ENCODE data around the gene FCGR1A.
"Not testable (repeated sequence)": the region's sequence is repeated elsewhere in the genome, so short reads cannot be mapped to it uniquely, and the experiment has no call there.

Gene FCGR1A

DNA sequence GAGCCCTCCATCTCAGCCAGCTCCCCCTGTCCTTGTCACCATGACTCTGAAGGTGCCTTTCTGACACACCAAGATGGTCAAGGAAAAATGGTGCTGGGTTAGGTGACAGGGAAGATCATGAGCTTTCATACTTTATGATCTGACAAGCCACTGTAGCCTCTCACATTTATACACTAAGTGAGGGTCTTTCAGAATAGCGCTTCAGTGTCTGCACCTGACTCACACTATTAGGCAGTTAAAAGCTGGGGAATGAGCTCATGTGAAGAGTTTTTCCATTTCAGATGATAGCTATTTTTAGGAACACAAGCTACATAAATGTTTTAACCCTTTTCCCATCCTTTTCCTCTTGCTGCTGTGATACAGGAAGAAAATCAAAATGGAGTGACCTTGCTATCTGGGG lies 4.2 kb upstream of the FCGR1A start:
- not testable (repeated sequence) for DNase-seq

DNA sequence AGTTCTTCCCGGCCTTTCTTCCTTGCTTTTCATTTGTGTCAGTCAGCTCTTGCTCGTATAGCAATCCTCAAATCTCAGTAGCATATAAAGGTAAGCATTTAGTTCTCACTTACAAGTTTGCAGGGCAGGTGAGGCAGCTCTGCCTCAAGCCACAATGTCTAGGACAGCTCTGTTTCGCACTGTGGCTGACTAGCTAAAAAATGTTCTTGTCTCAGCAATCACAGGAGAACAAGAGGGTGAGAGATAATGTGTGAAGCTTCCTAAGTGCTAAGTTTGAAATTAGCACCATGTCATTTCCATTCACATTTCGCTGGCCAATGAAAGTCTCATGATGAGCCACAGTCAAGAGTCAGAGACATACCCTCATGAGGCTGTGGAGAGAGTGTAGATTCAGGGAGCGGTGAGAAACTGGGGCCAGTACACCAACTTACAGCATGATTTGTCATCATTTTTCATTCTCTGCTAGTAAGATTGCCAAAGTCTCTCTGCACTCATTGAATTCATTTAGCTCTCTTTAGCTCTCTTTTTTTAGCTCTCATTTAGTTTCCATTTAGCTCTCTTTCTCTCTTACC lies 995 bp upstream of the FCGR1A start:
- not testable (repeated sequence) for DNase-seq

DNA sequence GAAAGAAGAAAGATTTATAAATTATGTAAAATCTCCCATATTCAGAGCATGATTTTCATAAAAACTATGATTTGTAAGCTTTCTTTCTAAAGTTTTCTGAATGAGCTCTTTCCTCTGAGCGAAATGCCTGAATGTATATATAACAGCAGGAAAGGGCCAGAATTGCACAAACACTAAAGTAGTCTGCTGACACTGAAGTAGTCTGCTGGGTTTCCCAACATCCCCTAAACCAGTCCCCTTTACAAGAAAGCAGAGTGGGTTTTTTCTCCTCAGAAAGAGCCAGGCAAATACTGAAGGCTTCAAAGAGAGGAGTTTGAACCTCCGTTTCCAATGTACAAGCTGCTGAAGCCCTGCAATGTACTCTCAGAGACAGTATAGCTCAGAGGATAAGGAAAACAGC lies 795 bp downstream of the FCGR1A start:
- DNase-seq = not testable (repeated sequence)

DNA sequence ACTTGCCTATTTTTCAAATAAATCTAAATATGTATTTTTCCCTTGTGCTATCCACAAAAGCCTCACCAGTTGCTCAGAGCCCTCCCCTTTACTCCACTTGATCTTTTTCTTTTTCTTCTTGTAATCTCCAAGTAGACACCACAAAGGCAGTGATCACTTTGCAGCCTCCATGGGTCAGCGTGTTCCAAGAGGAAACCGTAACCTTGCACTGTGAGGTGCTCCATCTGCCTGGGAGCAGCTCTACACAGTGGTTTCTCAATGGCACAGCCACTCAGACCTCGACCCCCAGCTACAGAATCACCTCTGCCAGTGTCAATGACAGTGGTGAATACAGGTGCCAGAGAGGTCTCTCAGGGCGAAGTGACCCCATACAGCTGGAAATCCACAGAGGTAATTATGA lies 1.4 kb downstream of the FCGR1A start:
- DNase-seq = not testable (repeated sequence)

DNA sequence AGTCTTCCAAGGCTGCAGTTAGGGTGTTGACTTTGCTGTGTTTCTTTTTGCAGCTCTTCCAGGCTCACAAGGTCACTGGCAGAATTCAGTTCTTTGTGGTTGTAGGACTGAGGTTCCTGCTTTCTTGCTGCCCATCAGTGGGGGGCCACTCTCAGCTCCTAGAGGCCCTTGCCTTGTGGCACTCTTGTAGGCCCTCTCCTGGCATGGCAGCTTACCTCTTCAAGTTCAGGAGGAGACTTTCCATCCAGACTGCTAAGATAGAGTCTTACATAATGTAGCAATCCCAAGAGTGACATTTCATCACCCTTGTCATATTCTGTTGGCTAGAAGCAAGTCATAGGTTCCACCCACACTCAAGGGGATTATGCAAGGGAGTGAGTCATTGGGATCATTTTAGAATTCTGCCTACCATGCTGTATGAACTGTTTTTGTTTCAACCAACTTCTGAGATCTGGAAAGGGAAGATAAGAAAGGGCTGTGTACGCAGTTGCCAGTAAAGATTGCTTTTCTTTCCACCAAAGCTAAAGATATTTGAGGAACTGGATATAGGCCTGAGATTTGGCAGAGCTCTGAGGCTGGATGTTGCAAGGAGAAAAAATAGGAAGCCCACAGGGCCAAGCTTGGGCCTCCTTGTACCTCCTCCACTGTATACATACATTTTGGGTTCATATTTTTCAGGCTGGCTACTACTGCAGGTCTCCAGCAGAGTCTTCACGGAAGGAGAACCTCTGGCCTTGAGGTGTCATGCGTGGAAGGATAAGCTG lies 5.4 kb downstream of the FCGR1A start:
- DNase-seq = not testable (repeated sequence)

DNA sequence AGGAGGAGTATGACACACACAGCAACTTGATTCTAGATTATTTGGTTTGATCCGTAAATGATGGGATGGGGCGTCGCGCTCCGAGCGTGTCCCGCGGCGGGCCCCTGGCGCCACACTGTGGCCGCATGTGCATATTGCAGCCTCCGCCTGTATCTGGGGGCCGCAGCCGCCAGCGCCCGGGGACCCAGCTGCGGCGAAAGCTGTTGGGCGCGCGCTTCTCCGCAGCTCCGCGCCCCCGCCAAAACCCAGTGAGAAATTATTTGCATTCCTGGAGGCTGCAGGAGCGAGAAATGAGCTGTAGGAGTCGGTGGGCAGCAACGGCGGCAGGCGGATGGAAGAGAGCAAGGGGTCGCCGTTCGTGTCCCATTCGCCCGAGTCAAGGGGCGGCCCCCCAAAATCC lies 10.0 kb downstream of the FCGR1A start:
- peak; percentile 65 to 75 for DNase-seq

DNA sequence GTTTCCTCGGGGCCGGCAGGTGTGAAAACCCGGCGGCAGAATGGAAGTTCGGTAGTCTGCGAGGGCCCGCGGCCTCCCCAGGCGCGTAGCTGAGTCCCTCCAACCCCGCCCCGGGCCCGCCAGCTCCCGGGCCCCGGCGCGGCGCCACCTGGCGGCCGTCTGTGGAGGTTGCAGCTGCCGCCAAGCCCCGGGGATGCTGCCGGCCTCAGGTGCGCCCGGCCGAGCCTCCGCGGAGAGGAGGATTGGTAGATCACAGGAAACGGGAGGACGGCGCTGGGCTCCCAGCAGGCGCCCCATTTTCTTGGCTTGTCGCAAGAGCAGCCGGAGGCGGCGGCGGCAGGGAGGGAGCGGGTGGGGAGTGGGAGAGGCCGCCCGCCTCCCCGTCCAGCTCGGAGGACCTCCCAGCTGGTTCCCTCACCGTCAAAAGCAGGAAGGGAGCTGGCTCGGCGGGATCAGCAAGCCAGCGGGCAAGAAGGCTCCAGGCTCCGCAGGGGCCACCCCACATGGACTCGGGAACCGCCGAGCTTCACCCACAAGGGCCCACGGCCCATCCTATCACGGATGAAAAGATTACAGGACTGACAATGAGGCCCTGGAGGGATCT lies 10.5 kb downstream of the FCGR1A start:
- DNase-seq = peak; percentile 75 to 88

DNA sequence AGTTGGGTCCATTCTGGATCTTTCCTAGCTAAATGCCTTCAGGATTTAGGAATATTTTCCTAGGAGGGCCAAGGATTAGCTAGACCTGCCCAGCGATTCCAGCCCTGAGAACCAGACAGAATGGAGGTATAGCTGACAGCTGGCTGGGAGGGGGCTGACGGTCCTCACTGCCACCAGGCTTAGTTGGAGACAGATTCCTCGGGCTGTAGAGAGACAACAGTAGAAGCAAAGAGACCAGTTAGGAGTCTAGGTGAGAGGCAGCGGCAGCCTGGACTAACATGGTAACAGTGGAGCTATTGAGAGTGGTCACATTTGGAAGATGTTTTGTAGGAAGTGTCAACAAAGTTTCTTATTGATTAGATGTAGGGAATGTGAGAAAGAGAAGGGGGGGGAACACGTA lies 11.4 kb downstream of the FCGR1A start:
- DNase-seq = not testable (repeated sequence)

DNA sequence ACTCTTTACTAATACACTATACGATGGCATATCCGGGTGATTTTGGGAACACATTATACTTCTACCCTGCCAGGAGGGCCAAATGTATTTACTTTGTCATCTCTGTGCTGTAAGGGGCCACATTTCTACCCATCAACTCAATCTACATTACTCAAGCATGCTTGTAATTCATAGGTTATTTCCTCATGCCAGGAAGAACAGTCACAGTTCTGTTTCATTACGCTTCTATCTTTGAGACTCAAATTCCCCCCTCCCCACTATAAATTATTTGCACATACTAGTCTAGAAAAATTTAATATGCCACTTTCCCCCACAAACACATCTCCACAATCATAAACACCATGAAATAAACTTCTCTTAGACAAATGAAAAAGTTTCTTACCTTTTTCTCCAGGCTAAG lies 19.1 kb downstream of the FCGR1A start:
- not testable (repeated sequence) for DNase-seq

DNA sequence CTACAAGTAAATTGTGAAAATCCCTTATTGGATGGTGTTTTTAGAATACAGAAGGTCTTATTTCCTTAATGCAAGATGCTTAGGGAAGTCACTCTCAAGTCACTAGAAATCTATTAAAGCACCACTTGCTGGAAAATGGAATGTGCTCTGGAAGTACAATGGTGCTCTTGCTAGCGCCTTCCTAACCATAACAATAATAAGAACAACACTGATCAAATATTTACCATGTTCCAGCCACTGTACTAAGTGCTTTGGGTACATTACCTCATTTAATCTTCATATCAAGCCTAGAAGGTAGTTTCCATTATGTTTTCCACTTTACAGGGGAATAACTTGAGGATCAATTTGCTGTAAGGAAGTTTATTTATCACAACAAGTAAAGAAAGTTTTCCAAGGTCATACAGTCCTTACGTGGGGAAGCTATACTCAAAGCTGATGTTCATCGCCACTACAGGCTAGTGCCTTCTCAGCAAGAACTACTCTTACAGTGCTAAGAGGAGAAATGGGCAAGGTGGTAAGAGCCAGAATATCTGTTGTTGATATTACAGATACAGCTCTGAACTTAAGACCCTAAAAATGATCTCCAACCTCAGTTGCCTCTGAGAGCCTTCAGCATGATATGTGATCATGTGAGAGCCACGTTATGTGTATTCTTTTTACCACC lies 22.1 kb downstream of the FCGR1A start:
- DNase-seq = not testable (repeated sequence)

DNA sequence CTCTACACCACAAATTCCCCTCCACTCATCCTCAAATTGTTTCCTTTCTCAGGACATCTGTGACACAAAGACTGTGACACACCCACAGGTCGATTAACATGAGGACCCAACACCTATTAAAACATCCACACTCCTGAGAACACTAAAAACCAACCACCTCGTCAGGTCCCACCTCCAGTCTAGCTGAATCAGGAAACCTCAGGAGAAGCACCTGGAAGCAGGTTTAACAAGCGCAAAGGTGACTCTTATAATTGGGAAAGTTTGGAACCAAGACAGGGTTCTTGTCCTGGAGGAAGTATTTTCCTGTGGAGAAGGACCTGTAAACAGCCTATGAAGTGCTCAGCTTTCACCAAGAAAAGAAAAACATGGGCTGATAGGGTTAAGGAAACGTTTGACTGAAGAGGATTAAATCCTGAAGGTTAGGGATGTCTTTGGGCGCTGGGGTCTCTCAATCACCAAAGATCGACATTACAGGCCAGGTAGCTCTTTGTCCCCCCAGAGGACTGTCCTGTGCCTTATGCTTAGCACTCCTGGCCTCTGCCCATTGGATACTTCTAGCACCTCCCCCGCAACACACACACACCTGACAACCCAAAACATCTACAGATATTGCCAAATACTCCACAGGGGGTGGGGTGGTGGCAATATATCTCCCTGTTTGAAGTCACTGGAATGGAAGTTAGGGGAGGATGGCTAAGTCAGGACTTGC lies 28.4 kb downstream of the FCGR1A start:
- peak; percentile 19 for TF ChIP-seq POLR2A (IDR thresholded peaks at IDR 0.05; ENCODE audit: low read length)
- DNase-seq = peak in 1 of 2 experiments; percentile 63

DNA sequence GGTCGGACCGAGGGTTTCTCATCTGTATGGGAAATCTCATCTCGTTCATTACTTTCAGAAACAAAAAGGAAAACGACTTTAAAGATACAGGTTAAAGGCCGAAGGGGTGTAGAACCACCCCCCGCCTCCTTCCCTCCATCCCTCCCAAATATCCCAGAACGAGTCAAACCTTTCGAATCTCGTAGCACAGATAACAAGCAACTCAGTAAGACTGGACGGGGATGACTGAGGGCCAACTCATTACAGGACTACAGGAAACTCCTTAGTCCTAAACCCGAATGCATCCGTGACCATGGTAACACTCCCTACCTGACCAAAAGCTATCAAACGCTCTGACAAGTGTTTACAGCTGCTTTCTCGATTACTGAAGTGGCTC lies 29.0 kb downstream of the FCGR1A start:
- TF ChIP-seq POLR2A (IDR thresholded peaks at IDR 0.05; ENCODE audit: low read length) = peak; percentile 73
- peak in 1 of 2 experiments; percentile 76 for DNase-seq

DNA sequence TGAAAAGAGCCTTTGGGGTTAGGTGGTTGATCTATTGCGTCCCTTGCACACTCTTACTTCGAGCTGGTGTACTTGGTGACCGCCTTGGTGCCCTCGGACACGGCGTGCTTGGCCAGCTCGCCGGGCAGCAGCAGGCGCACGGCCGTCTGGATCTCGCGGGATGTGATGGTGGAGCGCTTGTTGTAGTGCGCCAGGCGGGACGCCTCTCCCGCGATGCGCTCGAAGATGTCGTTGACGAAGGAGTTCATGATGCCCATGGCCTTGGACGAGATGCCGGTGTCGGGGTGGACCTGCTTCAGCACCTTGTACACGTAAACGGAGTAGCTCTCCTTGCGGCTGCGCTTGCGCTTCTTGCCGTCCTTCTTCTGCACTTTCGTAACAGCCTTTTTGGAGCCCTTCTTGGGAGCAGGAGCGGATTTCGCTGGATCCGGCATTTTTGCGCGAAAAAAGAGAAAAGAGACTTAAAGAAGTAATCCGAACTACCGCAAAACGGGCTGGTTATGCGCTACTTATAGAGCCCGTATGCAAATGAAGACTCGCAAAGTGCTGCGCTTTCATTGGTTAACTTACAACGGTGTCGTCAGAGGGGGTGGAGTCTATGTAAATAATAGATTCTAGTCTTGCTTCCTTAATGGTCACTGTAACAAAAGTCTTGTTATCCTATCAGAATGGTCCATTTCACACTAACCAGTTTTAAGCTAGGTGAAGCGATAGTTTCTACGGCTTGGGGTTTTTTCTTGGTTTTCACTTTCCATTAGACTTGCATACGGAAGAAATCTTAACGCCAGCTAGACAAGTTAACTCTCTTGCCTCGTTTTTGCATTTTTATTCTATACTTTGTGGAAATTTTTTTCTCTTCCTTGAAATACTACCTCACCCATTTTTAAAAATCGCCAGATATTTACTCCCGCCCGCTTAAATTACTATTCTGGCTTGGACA lies 29.7 kb downstream of the FCGR1A start:
- TF ChIP-seq POLR2A (IDR thresholded peaks at IDR 0.05; ENCODE audit: low read length) = peak; percentile 84
- peak in 1 of 2 experiments; percentile 95 for DNase-seq

DNA sequence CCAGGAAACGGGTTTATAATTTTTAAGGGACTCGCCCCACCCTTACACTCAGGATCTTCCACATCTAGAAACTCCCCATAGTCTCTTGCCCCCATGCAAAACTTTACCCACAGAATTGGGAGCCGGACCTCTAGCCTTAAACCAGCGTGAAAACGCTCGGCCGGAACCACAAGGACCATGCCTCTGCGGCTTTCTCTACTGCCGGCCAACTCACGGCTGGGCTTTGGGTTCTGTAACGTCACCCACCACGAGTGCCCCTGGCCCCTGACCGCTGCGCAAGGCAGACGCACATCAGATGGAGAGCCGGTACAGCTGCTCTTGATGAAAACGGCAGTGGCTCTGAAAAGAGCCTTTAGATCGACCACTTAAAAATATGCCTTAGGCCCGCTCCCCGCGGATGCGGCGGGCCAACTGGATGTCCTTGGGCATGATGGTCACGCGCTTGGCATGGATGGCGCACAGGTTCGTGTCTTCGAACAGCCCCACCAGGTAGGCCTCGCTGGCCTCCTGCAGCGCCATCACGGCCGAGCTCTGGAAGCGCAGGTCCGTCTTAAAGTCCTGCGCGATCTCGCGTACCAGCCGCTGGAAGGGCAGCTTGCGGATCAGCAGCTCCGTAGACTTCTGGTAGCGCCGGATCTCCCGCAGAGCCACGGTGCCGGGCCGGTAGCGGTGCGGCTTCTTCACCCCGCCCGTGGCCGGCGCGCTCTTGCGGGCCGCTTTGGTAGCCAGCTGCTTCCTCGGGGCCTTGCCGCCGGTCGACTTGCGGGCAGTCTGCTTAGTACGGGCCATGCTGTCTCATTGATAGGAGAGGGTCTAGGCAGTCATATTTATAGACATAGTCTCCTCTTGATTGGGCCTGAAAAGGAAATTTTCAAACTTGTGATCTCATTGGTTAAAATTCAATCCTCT lies 30.7 kb downstream of the FCGR1A start:
- peak in 1 of 2 experiments; percentile 90 for DNase-seq
- TF ChIP-seq POLR2A (IDR thresholded peaks at IDR 0.05; ENCODE audit: low read length) = peak; percentile 82

DNA sequence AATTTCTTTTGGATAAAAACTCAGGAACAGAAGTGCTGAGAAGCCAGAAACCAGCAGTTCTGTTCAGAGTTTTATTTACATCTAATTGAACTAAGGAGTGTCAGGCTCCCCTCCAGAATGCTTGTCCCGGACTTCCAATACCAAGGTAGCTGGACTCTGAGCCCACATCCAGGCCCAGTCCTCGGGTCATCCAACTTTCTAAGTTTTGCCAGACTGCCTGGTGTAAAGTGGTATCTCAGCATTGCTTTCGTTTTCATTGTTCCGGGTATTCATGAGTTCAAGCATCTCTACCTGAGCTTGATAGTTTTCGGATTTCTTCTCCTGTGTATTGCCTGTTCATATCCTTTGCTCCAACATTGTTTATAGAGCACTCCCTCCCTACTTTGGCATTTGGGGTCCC lies 37.9 kb downstream of the FCGR1A start:
- DNase-seq = not testable (repeated sequence)

DNA sequence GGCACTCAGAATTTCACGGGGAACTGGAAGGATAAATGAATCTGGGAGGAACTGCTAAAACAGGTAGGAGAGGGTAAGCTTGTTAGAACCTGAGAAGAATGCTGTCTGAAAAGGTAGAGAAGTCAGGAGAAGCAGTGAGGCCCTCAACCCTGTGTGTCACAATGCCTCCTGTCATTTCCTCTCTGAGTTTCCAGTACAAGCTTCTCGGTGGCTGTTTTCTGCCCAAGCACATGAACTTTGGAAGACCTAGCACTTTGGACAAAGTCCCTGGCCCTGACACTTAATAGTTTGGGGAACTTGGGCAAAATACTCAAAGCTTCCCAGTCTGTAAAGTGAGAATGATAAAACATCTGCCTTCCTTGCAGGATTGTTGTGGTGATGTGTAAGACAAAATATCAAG lies 44.1 kb downstream of the FCGR1A start:
- not testable (repeated sequence) for DNase-seq

DNA sequence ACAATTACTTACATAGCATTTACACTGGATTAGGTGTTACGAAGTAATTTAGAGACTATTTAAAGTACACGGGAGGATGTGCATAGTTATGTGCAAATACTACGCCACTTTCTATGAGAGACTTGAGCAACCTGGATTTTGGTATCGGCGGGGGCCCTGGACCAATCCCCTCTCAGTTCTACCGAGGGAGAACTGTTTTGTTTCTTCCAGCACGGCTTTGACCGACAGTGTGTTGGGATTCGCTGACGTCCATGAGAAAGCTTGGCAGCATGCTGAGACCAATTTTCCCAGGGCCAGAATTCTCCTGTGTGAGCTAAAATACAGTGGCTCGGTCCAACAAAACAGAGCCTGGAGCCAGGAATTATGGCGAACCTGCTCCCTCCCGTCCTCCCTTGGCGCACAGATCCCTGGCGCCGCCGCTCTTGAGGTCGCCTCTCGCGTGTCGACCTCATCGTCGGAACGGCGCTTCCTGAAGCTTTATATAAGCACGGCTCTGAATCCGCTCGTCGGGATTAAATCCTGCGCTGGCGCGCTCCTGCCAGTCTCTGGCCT lies 49.3 kb downstream of the FCGR1A start:
- DNase-seq = not testable (repeated sequence)

DNA sequence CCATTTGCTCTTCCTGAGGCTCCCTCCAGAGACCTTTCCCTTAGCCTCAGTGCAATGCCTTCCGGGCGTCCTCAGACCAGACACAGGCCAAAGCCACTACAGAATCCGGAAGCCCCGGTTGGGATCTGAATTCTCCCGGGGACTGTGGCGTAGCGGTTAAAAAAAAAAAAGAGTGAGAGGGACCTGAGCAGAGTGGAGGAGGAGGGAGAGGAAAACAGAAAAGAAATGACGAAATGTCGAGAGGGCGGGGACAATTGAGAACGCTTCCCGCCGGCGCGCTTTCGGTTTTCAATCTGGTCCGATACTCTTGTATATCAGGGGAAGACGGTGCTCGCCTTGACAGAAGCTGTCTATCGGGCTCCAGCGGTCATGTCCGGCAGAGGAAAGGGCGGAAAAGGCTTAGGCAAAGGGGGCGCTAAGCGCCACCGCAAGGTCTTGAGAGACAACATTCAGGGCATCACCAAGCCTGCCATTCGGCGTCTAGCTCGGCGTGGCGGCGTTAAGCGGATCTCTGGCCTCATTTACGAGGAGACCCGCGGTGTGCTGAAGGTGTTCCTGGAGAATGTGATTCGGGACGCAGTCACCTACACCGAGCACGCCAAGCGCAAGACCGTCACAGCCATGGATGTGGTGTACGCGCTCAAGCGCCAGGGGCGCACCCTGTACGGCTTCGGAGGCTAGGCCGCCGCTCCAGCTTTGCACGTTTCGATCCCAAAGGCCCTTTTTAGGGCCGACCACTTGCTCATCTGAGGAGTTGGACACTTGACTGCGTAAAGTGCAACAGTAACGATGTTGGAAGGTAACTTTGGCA lies 50.0 kb downstream of the FCGR1A start:
- not testable (repeated sequence) for DNase-seq

DNA sequence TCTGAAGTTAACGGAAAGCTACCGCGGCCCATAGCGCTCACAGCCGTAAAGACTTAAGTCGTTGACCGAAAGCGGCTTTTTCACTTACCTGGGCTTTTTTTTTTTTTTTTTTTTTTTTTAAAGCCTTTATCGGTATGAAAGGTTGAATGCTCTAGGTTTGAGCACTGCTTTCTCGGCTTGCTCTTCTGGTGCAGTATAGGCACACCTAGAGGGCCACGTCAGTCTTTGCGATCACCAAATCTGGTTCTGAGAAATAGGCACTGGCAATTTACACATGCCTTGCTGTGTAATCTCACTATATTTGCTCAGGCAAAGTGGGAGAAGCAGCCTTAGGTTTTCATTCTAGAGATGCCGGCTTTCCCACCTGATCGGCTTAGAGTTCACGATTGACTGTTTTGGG lies 50.6 kb downstream of the FCGR1A start:
- DNase-seq = not testable (repeated sequence)

All from erythroblast (primary cell).